HepG2 (cell line): ENCODE data around the gene ITPRIPL1. TPM values are rescaled to one million over a fixed set of nuclear protein-coding genes. Genes with fewer than 3 reads are reported as not detected.
A peak's percentile ranks its signal among the peaks of the same experiment; 100 is the strongest.

Experiments
- ATF1 ChIP-seq: IDR thresholded peaks from 2 replicates; pipeline ENCODE4 v1.6.1; 2016; ENCODE audit warnings: mild to moderate bottlenecking, control low read depth
- BATF2 ChIP-seq: sonication (generic); formaldehyde crosslinking; IDR thresholded peaks from 2 replicates; pipeline ENCODE4 v1.8.0; 2022; ENCODE audit warnings: mild to moderate bottlenecking, missing genetic modification reagents, moderate library complexity
- CREBL2 ChIP-seq: sonication (generic); formaldehyde crosslinking; IDR thresholded peaks from 2 replicates; pipeline ENCODE4 v1.8.1; 2023; ENCODE audit warnings: missing genetic modification reagents, mild to moderate bottlenecking, borderline replicate concordance
- ELF4 ChIP-seq: sonication (generic); formaldehyde crosslinking; IDR thresholded peaks from 2 replicates; pipeline ENCODE4 v1.5.0; 2020; ENCODE audit warnings: missing genetic modification reagents, mild to moderate bottlenecking, moderate library complexity, borderline replicate concordance
- HMGA1 ChIP-seq: sonication (generic); formaldehyde crosslinking; conservative IDR thresholded peaks from 2 replicates; pipeline ENCODE4 v1.4.0; 2020; ENCODE audit warnings: missing genetic modification reagents
- IRX3 ChIP-seq: sonication (generic); formaldehyde crosslinking; IDR thresholded peaks from 2 replicates; pipeline ENCODE4 v1.8.1; 2023; ENCODE audit warnings: mild to moderate bottlenecking, low read depth, missing genetic modification reagents, borderline replicate concordance
- MIXL1 ChIP-seq: IDR thresholded peaks from 2 replicates; pipeline ENCODE4 v1.6.1; 2016
- MTF1 ChIP-seq: sonication (generic); formaldehyde crosslinking; IDR thresholded peaks from 2 replicates; pipeline ENCODE4 v1.5.0; 2020; ENCODE audit warnings: missing genetic modification reagents
- NFKB2 ChIP-seq: sonication (generic); formaldehyde crosslinking; IDR thresholded peaks from 2 replicates; pipeline ENCODE4 v1.4.0; 2020; ENCODE audit warnings: missing genetic modification reagents, borderline replicate concordance
- POGK ChIP-seq: sonication (generic); formaldehyde crosslinking; conservative IDR thresholded peaks from 2 replicates; pipeline ENCODE4 v1.8.0; 2022; ENCODE audit warnings: mild to moderate bottlenecking, moderate library complexity, missing genetic modification reagents
- REXO4 ChIP-seq: sonication (generic); formaldehyde crosslinking; IDR thresholded peaks from 2 replicates; pipeline ENCODE4 v1.8.0; 2022; ENCODE audit warnings: missing genetic modification reagents, mild to moderate bottlenecking, borderline replicate concordance
- SRSF1 ChIP-seq: fragments of 200-400 bp; formaldehyde crosslinking; optimal IDR thresholded peaks from 2 replicates; pipeline ENCODE3; 2017; ENCODE audit warnings: mild to moderate bottlenecking, low read depth, low read length, moderate library complexity
- STAG1 ChIP-seq: sonication (generic); formaldehyde crosslinking; IDR thresholded peaks from 2 replicates; pipeline ENCODE4 v1.4.0; 2020; ENCODE audit warnings: missing genetic modification reagents
- TAF15 ChIP-seq: fragments of 200-400 bp; formaldehyde crosslinking; IDR thresholded peaks from one replicate; pipeline ENCODE4 v1.6.1; 2018; ENCODE audit warnings: mild to moderate bottlenecking, low read depth, low read length; ENCODE audit not compliant: poor library complexity, severe bottlenecking
- TGIF2 ChIP-seq: IDR thresholded peaks from 2 replicates; pipeline ENCODE4 v1.6.1; 2016; ENCODE audit warnings: control low read depth, missing compliant biosample characterization
- ZBTB14 ChIP-seq: sonication (generic); formaldehyde crosslinking; IDR thresholded peaks from 2 replicates; pipeline ENCODE4 v1.4.0; 2020; ENCODE audit warnings: missing genetic modification reagents
- ZBTB20 ChIP-seq: sonication (generic); formaldehyde crosslinking; IDR thresholded peaks from 2 replicates; pipeline ENCODE4 v1.8.1; 2023; ENCODE audit warnings: missing genetic modification reagents, low read depth, mild to moderate bottlenecking, borderline replicate concordance
- ZKSCAN1 ChIP-seq: fragments of 150-350 bp; IDR thresholded peaks from 2 replicates; pipeline ENCODE4 v1.6.1; 2014; ENCODE audit warnings: low read length
- ZNF263 ChIP-seq: sonication (generic); formaldehyde crosslinking; IDR thresholded peaks from 2 replicates; pipeline ENCODE4 v1.4.0; 2020; ENCODE audit warnings: missing genetic modification reagents
- ZNF513 ChIP-seq: sonication (generic); formaldehyde crosslinking; conservative IDR thresholded peaks from 2 replicates; pipeline ENCODE4 v1.5.0; 2020; ENCODE audit warnings: missing genetic modification reagents
- ZNF547 ChIP-seq: sonication (generic); formaldehyde crosslinking; IDR thresholded peaks from 2 replicates; pipeline ENCODE4 v1.5.1; 2020; ENCODE audit warnings: mild to moderate bottlenecking, missing genetic modification reagents
- ZNF607 ChIP-seq: sonication (generic); formaldehyde crosslinking; IDR thresholded peaks from 2 replicates; pipeline ENCODE4 v1.5.1; 2020; ENCODE audit warnings: missing genetic modification reagents, mild to moderate bottlenecking, borderline replicate concordance
- ZNF784 ChIP-seq: sonication (generic); formaldehyde crosslinking; IDR thresholded peaks from 2 replicates; pipeline ENCODE4 v1.5.1; 2020; ENCODE audit warnings: missing genetic modification reagents, mild to moderate bottlenecking, borderline replicate concordance
- ZNF790 ChIP-seq: sonication (generic); formaldehyde crosslinking; IDR thresholded peaks from 2 replicates; pipeline ENCODE4 v1.8.0; 2022; ENCODE audit warnings: missing genetic modification reagents, mild to moderate bottlenecking, borderline replicate concordance
- polyA plus RNA-seq, 8 experiments: library from polyadenylated mRNA; depleted of rRNA in 3 of 8; stranded (reverse) in 7 of 8; unstranded in 1 of 8; fragments of >200 nt; fragmentation: Illumina TruSeq in 4 of 8; extraction: Trizol in 4 of 8; gene quantifications; 2 replicates each; pipeline versions ENCODE4 v1.2.1 to v1.2.3, GENCODE V29; 2011 to 2016; ENCODE audit warnings: low read depth in 4 of 8, missing spikeins in 1 of 8, mixed read lengths in 1 of 8; ENCODE audit not compliant: insufficient read depth in 1 of 8
- total RNA-seq, 5 experiments: library from RNA; depleted of rRNA; stranded (reverse); fragments of >200 nt; fragmentation: Illumina TruSeq; extraction: Trizol; gene quantifications; 2 replicates each; pipeline ENCODE4 v1.2.3, GENCODE V29; 2016; ENCODE audit warnings: low read depth in 1 of 5

ITPRIPL1 gene
- total and polyA plus RNA-seq, 2 of the 13 experiments (the other 11 are each of a cell fraction or from before 2014, with no cell fraction given), result 4.3 to 11.7 TPM

GRCh38 chr2:96325041-96325883 lies at the start of gene ITPRIPL1 (continued):
- no peak for TF ChIP-seq TAF15
- no peak for TF ChIP-seq REXO4 (CRISPR knock-in tag)
- no peak for TF ChIP-seq MTF1
- TF ChIP-seq ZNF263 (CRISPR knock-in tag), result peak; percentile 72
- no peak for TF ChIP-seq HMGA1 (CRISPR knock-in tag)
- no peak for TF ChIP-seq ZNF513 (CRISPR knock-in tag)
- TF ChIP-seq ZNF607 (CRISPR knock-in tag), result 0 out of 2 replicates have a peak, but pooled peaks have one; percentile 64
- TF ChIP-seq BATF2 (CRISPR knock-in tag), result no peak
- TF ChIP-seq ZNF784 (CRISPR knock-in tag), result peak; percentile 13; the same call in 1 of the 2 replicates
- no peak for TF ChIP-seq ELF4
- TF ChIP-seq MIXL1 (CRISPR knock-in tag), result no peak
- no peak; the same call in 1 of the 2 replicates for TF ChIP-seq NFKB2 (CRISPR knock-in tag)
- no peak; the same call in 1 of the 2 replicates for TF ChIP-seq TGIF2
- TF ChIP-seq ZBTB20, result no peak
- TF ChIP-seq STAG1, result no peak
- 0 out of 2 replicates have a peak, but pooled peaks have one; percentile 40 for TF ChIP-seq IRX3 (CRISPR knock-in tag)
- TF ChIP-seq SRSF1, result peak; percentile 45
- TF ChIP-seq ZNF547, result no peak
- 0 out of 2 replicates have a peak, but pooled peaks have one; percentile 60 for TF ChIP-seq CREBL2 (CRISPR knock-in tag)
- TF ChIP-seq ZNF790 (CRISPR knock-in tag), result no peak
- TF ChIP-seq ZBTB14, result no peak
- no peak for TF ChIP-seq ATF1 (CRISPR knock-in tag)
- TF ChIP-seq ZKSCAN1, result no peak
- TF ChIP-seq POGK (CRISPR knock-in tag), result no peak
